ENCODE measurements around the gene ZNF594.

- TF ChIP-seq CTCF (IDR thresholded peaks at IDR 0.05) (no peak), EP300 (IDR thresholded peaks at IDR 0.05) (no peak), POLR2A (IDR thresholded peaks at IDR 0.05) (no peak)
Observed at GRCh38 chr17:5210614-5211252, 19.1 kb upstream of the ZNF594 start.

Data from suprapubic skin (tissue), 3 donors.